PC-3 (cell line): ENCODE data around the gene HCLS1. TPM values are rescaled to one million over a fixed set of nuclear protein-coding genes. Genes with fewer than 3 reads are reported as not detected.
A peak's percentile ranks its signal among the peaks of the same experiment; 100 is the strongest.

Experiments
- ATAC-seq: fragments of 200-7000 bp; cut with Tn5 transposase; 2 replicates; pipeline ENCODE4 v1.9.1; 2020; ENCODE audit warnings: mild to moderate bottlenecking, moderate library complexity
- Bru-seq: library from RNA; stranded (reverse); fragments of 400-500 nt; gene quantifications from one replicate; lab custom pipeline; 2021; lab: Mats Ljungman, UMichigan
- BruChase-seq, 2 experiments: library from RNA; stranded (reverse); fragments of 400-500 nt; gene quantifications; one replicate each; lab custom pipeline; 2021; lab: Mats Ljungman, UMichigan
- BruUV-seq: library from RNA; stranded (reverse); fragments of 400-500 nt; replicated peaks from 2 replicates; lab custom pipeline; 2021; lab: Mats Ljungman, UMichigan
- CTCF ChIA-PET: fragments of 300-600 bp; sonication (Branson Sonifier 250); formaldehyde crosslinking; loops from one replicate; lab custom pipeline; 2022; ENCODE audit warnings: antibody characterized with exemption; lab: Charles Lee
- POLR2A ChIA-PET: fragments of 300-600 bp; sonication (Branson Sonifier 250); formaldehyde crosslinking; loops from one replicate; lab custom pipeline; 2022; ENCODE audit warnings: antibody characterized with exemption; ENCODE audit not compliant: unreplicated experiment; lab: Charles Lee
- DNase-seq: peaks from one replicate; pipeline ENCODE4 v3.0.0-alpha.2; 2015
- H2AFZ ChIP-seq: fragments of 300-600 bp; sonication (generic); 2 replicates; pipeline ENCODE4 v1.6.0; 2016; ENCODE audit warnings: antibody characterized with exemption, low read length
- H3F3A ChIP-seq: fragments of 300-600 bp; sonication (generic); one replicate; pipeline ENCODE4 v1.6.0; 2017; ENCODE audit warnings: antibody characterized with exemption, low read length, control low read depth, mild to moderate bottlenecking; ENCODE audit not compliant: unreplicated experiment
- H3K27ac ChIP-seq: fragments of 300-600 bp; sonication (generic); 2 replicates; pipeline ENCODE4 v1.5.1; 2016; ENCODE audit warnings: mild to moderate bottlenecking, low read length
- H3K27me3 ChIP-seq: fragments of 300-600 bp; sonication (generic); 2 replicates; pipeline ENCODE4 v1.6.1; 2016; ENCODE audit warnings: low read length, mixed read lengths
- H3K36me3 ChIP-seq: fragments of 300-600 bp; sonication (generic); 2 replicates; pipeline ENCODE4 v1.6.1; 2016; ENCODE audit warnings: low read depth, mixed run types, low read length, mixed read lengths
- H3K4me1 ChIP-seq: fragments of 300-600 bp; sonication (generic); 2 replicates; pipeline ENCODE4 v1.5.1; 2016; ENCODE audit warnings: low read length; ENCODE audit not compliant: insufficient read depth
- H3K4me2 ChIP-seq: fragments of 300-600 bp; sonication (generic); 2 replicates; pipeline ENCODE4 v1.6.0; 2016; ENCODE audit warnings: low read length
- H3K4me3 ChIP-seq: fragments of 300-600 bp; sonication (generic); 2 replicates; pipeline ENCODE4 v1.5.1; 2016; ENCODE audit warnings: mild to moderate bottlenecking, low read length, mixed read lengths
- H3K79me2 ChIP-seq: fragments of 300-600 bp; sonication (generic); 2 replicates; pipeline ENCODE4 v1.6.1; 2017; ENCODE audit warnings: low read length, mixed read lengths
- H3K9ac ChIP-seq: fragments of 300-600 bp; sonication (generic); 2 replicates; pipeline ENCODE4 v1.6.0; 2016; ENCODE audit warnings: mild to moderate bottlenecking, low read length
- H3K9me2 ChIP-seq: fragments of 300-600 bp; sonication (generic); replicated peaks from 2 replicates; pipeline ENCODE4 v1.6.1; 2016; ENCODE audit warnings: mixed run types, low read length, mixed read lengths
- H3K9me3 ChIP-seq: fragments of 300-600 bp; sonication (generic); 2 replicates; pipeline ENCODE4 v1.6.1; 2016; ENCODE audit warnings: low read length, mixed read lengths
- H4K20me1 ChIP-seq: fragments of 300-600 bp; sonication (generic); 2 replicates; pipeline ENCODE4 v1.6.1; 2016; ENCODE audit warnings: low read length, mixed read lengths
- EZH2 ChIP-seq: fragments of 300-600 bp; sonication (generic); IDR thresholded peaks from one replicate; pipeline ENCODE4 v1.6.1; 2017; ENCODE audit warnings: antibody characterized with exemption, mild to moderate bottlenecking, low read length; ENCODE audit not compliant: unreplicated experiment
- EZH2phosphoT487 ChIP-seq: fragments of 300-600 bp; sonication (generic); IDR thresholded peaks from 2 replicates; pipeline ENCODE4 v1.6.1; 2018; ENCODE audit warnings: mild to moderate bottlenecking, antibody characterized with exemption, low read length, borderline replicate concordance
- intact Hi-C: fragments of 100-400 bp; cut with micrococcal nuclease; formaldehyde crosslinking; loops from 2 replicates; pipeline ENCODE4 v1.9.0; 2023
- long read RNA-seq: library from polyadenylated mRNA; unstranded; transcript quantifications from one replicate; pipeline ENCODE4 v2.0.0, GENCODE V29; 2021; ENCODE audit not compliant: unreplicated experiment
- total RNA-seq: library from RNA; depleted of rRNA; stranded (reverse); fragments of >200 nt; gene quantifications from 2 replicates; pipeline ENCODE4 v1.2.3, GENCODE V29; 2014; rRNA removed
- TF ChIP-seq, protein P1 (sequence below): fragments of 300-600 bp; sonication (generic); conservative IDR thresholded peaks from 2 replicates; pipeline ENCODE4 v1.5.1; 2017; ENCODE audit warnings: antibody characterized with exemption, low read depth, mild to moderate bottlenecking, low read length

Gene HCLS1, protein sequence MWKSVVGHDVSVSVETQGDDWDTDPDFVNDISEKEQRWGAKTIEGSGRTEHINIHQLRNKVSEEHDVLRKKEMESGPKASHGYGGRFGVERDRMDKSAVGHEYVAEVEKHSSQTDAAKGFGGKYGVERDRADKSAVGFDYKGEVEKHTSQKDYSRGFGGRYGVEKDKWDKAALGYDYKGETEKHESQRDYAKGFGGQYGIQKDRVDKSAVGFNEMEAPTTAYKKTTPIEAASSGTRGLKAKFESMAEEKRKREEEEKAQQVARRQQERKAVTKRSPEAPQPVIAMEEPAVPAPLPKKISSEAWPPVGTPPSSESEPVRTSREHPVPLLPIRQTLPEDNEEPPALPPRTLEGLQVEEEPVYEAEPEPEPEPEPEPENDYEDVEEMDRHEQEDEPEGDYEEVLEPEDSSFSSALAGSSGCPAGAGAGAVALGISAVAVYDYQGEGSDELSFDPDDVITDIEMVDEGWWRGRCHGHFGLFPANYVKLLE
- total RNA-seq (3.7 and 5.8 TPM in 2 replicates), Bru-seq, nascent RNA (percentile 46 among the genes with signal in this experiment), BruChase-seq, experiment 1, labeled RNA remaining after a 6-hour chase (percentile 48 among the genes with signal in this experiment), BruChase-seq, experiment 2, labeled RNA remaining after a 2-hour chase (percentile 48 among the genes with signal in this experiment)
- long read RNA-seq, transcript HCLS1-201 (14 exons, 2,000 nt) = major isoform, 6 of 10 reads
- long read RNA-seq, partial matches to known transcripts = 2 of 10 reads
- long read RNA-seq, other reads (novel, unspliced or antisense) = 1 of 10 reads

DNA sequence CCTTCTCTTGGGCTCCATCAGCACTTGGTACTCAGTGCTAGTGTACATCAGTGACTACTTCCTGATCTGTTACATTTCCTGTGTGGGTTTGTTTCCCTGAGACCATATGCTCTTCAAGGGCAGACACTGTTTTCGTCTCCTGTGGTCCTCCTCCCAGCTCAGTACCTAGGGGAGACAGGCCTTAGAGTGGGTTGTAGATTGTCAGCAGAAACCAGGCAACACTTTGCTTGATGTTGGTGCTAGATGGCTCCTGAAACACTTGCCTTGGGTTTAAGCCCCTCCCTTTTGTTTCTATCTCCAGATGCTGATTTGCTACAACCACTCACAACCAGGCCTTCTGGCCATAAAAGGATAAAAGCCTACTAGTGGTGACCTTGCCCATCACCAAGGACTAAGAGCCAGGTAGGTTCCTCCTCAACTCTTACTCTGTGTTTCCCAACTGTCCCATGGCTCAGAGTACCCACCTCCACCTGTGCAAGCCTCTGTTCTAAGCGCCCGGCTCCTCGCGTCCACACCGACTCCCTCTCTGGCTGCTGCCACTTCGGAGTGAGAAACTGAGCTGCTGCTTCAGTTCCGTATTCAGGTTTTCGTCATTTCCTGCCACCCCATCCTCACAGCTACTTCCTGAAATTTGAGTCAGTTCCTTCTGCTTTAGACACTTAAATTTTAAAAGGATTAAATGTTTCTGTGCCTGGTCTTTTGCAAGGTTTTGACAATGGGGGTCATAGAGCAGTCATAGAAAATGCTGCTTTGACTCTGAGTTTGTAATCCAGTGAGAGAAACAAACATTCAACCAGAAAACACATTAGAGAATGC lies at the start of gene HCLS1:
Gene HCLS1, minus strand, starts transcription at position 548 of the 816 bp plus-strand sequence. CDS start 2,556 bp downstream, outside the sequence.
- DNase-seq (no peak), ATAC-seq (peak; percentile 34)
- intact Hi-C loops = no loop called here
- Histone ChIP-seq H3K27me3 (no peaks in the 10 kb centered on the region), H3K79me2 (no peaks in the 10 kb centered on the region), H3K9me3 (no peaks in the 10 kb centered on the region), H3K36me3 (peaks cover 22% of the 10 kb centered on the region), H3K9me2 (no peaks in the 10 kb centered on the region), H3K9ac (no peak within 1 kb of the TSS), H2AFZ (no peak within 1 kb of the TSS), H3K4me3 (no peak within 1 kb of the TSS), H4K20me1 (no peaks in the 10 kb centered on the region), H3K4me1 (no peaks in the 10 kb centered on the region), H3K27ac (no peak within 1 kb of the TSS), H3K4me2 (no peak within 1 kb of the TSS), H3F3A (no peaks in the 10 kb centered on the region)
- TF ChIP-seq EZH2 (no peak), EZH2phosphoT487 (no peak)
- TF ChIP-seq, protein P1, sequence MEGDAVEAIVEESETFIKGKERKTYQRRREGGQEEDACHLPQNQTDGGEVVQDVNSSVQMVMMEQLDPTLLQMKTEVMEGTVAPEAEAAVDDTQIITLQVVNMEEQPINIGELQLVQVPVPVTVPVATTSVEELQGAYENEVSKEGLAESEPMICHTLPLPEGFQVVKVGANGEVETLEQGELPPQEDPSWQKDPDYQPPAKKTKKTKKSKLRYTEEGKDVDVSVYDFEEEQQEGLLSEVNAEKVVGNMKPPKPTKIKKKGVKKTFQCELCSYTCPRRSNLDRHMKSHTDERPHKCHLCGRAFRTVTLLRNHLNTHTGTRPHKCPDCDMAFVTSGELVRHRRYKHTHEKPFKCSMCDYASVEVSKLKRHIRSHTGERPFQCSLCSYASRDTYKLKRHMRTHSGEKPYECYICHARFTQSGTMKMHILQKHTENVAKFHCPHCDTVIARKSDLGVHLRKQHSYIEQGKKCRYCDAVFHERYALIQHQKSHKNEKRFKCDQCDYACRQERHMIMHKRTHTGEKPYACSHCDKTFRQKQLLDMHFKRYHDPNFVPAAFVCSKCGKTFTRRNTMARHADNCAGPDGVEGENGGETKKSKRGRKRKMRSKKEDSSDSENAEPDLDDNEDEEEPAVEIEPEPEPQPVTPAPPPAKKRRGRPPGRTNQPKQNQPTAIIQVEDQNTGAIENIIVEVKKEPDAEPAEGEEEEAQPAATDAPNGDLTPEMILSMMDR = no peak
- POLR2A ChIA-PET = no interaction called here
- TSS peak; percentile 18 for BruUV-seq
- CTCF ChIA-PET = no interaction called here

DNA sequence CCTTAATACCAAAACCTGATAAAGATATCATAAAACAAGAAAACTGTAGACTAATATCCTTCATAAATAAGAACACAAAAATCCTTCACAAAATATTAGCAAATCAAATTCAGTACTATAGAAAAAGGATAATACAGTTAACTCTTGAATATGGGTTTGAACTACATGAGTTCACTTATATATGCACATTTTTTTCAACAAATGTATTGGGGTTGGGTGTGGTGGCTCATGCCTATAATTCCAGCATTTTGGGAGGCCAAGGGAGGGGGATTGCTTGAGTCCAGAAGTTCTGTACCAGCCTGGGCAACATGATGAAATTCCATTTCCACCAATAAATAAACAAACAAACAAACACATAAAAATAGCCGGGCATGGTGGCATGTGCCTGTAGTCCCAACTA lies 49.6 kb upstream of the HCLS1 start:
- Histone ChIP-seq H3K9me2 (no peaks in the 10 kb centered on the region), H3K4me3 (no peak overlapping the region), H3K79me2 (peaks cover 3% of the 10 kb centered on the region; the same call in 1 of the 2 replicates), H3K27me3 (no peaks in the 10 kb centered on the region), H3K36me3 (peaks cover 21% of the 10 kb centered on the region), H3K9ac (no peak overlapping the region), H4K20me1 (peaks cover 12% of the 10 kb centered on the region), H3F3A (peaks cover 4% of the 10 kb centered on the region), H3K4me1 (peaks cover 28% of the 10 kb centered on the region), H3K4me2 (no peak overlapping the region), H2AFZ (no peak overlapping the region), H3K27ac (no peak overlapping the region), H3K9me3 (no peaks in the 10 kb centered on the region)
- intact Hi-C loops = loop anchor here (10.0 kb wide), 1 partner anchor 166 kb away; the partner anchor contains the start of gene POLQ
- ATAC-seq (no peak), DNase-seq (no peak)
- ChIA-PET CTCF (no interaction called here), POLR2A (no interaction called here)
- TF ChIP-seq, protein P1 = no peak
- TF ChIP-seq EZH2phosphoT487 (no peak), EZH2 (no peak)
- no TSS peak for BruUV-seq
